ENCODE results near the gene MYO9A.

Gene MYO9A

GRCh38 chr15:72118017-72118978 lies at the start of gene MYO9A, which contains the start of gene SENP8:
TSS of gene MYO9A (minus strand) at chr15:72118150. CDS start at chr15:72046563, 71,587 bp downstream.
TSS of gene SENP8 (plus strand) at chr15:72118403. CDS start at chr15:72139624, 21,221 bp downstream.
- DNase-seq = peak; percentile 97 to 98

GRCh38 chr15:72167445-72167844 lies 49.5 kb upstream of the MYO9A start:
- DNase-seq = no peak

- DNase-seq = no peak
These were observed 48.9 kb upstream of the MYO9A start for GRCh38 chr15:72166716-72167417.

- no peak for DNase-seq
These were observed 45.8 kb upstream of the MYO9A start for GRCh38 chr15:72163719-72164118.

- DNase-seq = no peak
These were observed 44.6 kb upstream of the MYO9A start for GRCh38 chr15:72162569-72162968.

- no peak for DNase-seq
These were observed 43.6 kb upstream of the MYO9A start for GRCh38 chr15:72161361-72162132.

GRCh38 chr15:72160696-72161245 lies 42.8 kb upstream of the MYO9A start:
- no peak for DNase-seq

- no peak for DNase-seq
These were observed 39.0 kb upstream of the MYO9A start for GRCh38 chr15:72156928-72157327.

- DNase-seq = peak; percentile 73 to 74
These were observed 38.0 kb upstream of the MYO9A start for GRCh38 chr15:72155635-72156616.

GRCh38 chr15:72155003-72155621 lies 37.2 kb upstream of the MYO9A start:
- DNase-seq = peak; percentile 65 to 70

- DNase-seq = no peak
These were observed 36.4 kb upstream of the MYO9A start for GRCh38 chr15:72154316-72154715.

GRCh38 chr15:72153269-72154000 lies 35.5 kb upstream of the MYO9A start:
- no peak for DNase-seq

- no peak for DNase-seq
These were observed 29.5 kb upstream of the MYO9A start for GRCh38 chr15:72147418-72147817.

GRCh38 chr15:72146934-72147333 lies 29.0 kb upstream of the MYO9A start:
- no peak for DNase-seq

GRCh38 chr15:72146221-72146620 lies 28.3 kb upstream of the MYO9A start:
- DNase-seq = no peak

GRCh38 chr15:72141171-72142084 lies 23.5 kb upstream of the MYO9A start:
- no peak for DNase-seq

- DNase-seq = no peak
These were observed 22.1 kb upstream of the MYO9A start for GRCh38 chr15:72140088-72140487.

- DNase-seq = no peak
These were observed 21.7 kb upstream of the MYO9A start for GRCh38 chr15:72139667-72140066.
